Measurements from ENCODE around the gene MTMR10. TPM values are rescaled to one million over a fixed set of nuclear protein-coding genes. Genes with fewer than 3 reads are reported as not detected.
A peak's percentile ranks its signal among the peaks of the same experiment; 100 is the strongest.

The MTMR10 gene
- total RNA-seq, 1 donor from 2014 or later = 37.6 TPM

DNA sequence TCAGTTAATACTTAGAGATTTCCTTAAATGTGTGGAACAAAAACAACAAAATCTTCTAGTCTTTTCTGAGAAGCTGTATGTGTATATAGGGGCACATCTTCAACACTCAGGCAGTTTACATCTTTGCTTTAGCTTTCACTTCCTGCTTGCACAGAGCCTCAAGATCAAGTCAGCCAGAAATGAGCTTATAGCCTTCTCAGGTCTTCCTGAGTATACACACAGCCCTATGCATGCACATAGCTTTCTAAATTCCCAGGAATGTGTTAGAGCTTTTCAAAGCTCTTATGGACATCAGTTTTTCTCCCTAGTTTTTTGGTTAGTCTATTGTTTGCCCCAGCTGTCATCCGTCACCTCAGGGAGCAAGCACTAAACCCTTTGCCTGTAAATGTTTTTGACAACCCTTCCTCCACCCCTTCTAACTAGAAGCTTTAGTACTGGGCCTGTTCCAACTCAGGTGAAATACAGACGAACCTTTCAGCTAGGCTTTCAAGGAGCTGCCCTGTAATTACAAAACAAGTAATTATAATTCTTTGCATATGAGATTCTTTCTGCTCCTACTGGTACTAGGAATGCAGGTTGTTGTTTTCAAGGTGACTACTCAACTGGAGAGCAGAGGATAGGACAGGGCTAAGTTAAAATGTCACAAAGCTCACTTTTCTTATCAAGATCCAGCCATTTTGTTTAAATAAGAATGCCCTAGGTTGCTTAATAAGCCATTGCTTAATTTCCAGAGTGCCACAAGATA, 22.6 kb upstream of the MTMR10 start:
- no peak for DNase-seq (ENCODE audit: extremely low read depth, low read depth, low spot score)

DNA sequence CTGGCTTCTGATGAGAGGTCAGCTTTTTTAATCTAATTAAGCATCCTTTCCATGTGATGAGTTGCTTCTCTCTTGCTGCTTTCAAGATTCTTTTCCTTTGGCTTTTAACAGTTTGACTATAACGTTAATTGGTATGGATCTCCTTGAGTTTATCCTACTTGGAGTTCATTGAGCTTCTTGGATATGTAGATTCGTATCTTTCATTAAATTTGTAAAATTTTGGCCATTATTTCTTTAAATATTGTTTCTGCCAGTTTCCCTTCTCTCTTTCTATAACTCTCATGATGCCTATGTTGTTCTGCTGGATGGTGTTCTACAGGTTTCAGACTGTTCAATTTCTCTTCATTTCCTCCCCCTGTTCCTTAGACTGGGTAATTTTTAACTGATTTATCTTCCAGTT, 21.0 kb upstream of the MTMR10 start:
- DNase-seq (ENCODE audit: extremely low read depth, low read depth, low spot score) = no peak

DNA sequence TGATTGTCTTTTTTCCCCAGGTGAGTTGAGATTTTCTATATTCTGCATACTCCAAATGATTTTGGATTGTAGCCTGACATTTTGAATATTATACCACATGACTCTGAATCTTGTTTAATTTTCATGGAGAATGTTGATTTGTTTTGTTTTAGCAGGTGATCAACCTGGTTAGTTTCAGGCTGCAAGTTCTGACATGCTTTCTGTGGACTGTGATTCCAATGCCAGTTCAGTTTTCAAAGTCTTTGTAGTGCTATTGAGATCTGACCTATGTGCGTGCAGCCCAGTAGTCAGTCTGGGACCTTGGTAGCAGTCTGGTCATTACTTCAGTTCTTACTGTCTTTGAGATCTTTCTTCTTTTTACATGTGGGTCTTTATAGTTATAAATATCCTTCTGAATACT, 18.6 kb upstream of the MTMR10 start:
- no peak for DNase-seq (ENCODE audit: extremely low read depth, low read depth, low spot score)

DNA sequence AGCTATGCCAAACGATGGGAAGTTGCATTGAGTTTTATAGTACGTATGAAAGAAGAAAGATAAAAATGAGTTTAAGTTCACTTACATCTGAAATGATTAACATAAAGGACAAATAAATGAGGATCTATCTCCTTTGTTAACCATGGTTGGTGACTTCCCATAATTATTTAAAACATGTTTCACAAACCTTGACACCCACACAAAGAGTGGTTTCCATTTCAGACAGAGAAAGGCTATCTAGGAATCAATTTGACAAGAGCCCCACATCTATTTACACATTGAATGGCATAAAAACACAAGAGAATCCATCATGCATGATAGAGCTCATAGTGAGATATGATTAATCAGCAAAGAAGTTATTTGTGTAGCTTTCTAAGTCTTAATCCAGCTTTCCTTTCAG, 14.2 kb upstream of the MTMR10 start:
- DNase-seq (ENCODE audit: extremely low read depth, low read depth, low spot score) = no peak

DNA sequence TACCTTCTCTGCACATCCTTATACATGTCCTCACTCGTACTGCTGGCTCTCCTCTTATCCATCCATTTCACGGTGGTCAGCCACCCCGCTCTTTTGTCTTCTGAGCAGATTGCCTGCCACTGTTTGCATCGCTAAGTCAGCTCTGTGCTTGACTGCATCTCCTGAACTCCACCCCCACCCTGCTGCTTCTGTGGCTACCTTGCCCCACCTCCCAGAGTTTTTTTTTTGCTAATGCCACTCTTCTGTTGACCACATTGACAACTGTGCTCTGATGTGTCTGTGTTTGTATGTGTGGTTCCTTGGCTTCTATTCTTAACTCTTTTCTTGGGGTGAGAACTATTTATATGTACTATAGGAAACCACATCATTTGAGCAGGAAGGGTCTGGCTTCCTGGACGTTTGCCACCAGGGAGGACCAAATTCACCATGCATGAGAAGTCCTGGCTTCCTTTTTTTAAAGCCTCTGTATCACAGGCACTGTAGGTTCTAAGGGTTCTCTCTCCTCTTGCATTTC, 12.8 kb upstream of the MTMR10 start:
- DNase-seq (ENCODE audit: extremely low read depth, low read depth, low spot score) = peak; percentile 62

DNA sequence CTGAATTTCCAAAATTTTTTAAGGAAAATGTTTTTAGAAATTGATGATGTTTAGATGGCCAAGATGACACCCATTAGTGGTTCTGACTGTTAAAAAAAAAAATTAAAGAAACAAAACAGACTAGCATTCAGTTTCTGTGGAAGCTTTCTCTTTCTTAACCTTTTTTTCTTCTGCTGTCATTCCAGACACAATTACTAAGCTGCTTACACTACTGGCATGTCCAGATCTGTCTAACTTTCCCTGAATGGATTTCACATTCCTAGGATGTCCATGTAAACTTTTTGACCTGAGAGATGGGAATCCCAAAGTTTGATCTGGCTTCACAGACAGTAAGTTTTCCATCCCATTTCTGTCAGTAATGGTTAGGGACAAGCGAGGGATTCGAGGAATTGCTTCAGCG, 10.3 kb upstream of the MTMR10 start:
- DNase-seq (ENCODE audit: extremely low read depth, low read depth, low spot score) = no peak

DNA sequence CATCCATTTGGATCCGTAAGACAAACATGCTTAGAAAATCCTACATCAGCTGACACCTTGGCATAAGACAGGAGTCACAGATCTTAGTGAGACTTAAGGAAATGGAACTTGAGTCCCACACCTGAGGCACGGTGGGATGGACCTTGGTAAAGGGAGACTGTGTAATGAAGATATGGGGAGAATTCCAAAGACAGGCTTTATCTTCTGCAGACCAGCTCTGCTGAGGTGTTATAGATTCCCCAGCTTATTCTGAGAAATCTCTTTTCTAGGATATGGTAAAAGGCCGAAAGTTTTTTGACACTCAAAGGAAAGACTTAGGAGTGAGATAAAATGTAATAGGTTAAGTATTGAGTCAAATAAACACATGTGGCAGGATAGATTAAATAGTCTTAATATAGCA, 8.3 kb upstream of the MTMR10 start:
- no peak for DNase-seq (ENCODE audit: extremely low read depth, low read depth, low spot score)

DNA sequence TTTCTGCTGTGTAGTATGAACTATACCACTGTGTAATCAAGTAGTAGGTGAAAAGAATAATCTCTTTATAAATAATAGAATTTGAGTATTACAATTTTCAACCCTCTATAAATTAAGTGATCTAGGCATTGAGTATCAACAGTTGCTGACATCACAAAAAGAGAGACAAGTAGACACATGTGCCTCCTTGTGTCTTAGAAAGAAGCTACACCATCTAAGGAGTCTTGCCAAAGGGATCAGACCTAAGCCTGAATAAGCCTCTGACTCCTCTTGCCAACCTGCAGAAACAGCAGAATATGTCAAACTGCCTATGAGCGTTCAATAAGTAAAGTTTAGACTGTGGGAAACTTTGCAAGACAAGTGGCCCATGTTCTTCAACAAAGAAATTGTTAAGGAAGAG, 5.8 kb upstream of the MTMR10 start:
- DNase-seq (ENCODE audit: extremely low read depth, low read depth, low spot score) = no peak

DNA sequence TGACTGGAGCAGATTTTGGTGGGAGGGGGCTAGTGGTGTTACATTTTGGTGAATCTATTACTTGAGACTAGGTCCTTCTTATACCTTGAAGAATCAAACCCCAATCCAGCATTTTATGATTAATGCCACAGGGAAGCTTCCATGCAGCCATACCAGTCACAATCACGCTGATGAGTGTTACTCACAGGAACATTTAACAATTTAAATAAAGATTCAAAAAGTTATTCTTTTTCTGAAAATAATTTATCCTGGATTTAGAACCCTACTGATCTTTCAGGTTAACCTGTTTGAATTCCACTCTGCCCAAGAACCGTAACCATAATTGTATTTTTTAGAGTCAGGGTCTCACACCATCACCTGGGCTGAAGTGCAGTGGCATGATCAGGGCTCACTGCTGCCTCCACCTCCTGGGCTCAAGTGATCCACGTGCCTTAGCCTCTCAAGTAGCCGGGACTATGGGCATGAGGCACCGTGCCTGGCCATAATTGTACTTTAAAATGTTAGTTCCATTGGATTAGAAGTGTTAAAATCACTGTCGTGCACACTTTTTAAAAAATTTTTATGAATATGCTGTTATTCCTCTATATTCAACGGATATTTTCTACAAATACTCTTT, 929 bp upstream of the MTMR10 start:
- no peak for DNase-seq (ENCODE audit: extremely low read depth, low read depth, low spot score)

DNA sequence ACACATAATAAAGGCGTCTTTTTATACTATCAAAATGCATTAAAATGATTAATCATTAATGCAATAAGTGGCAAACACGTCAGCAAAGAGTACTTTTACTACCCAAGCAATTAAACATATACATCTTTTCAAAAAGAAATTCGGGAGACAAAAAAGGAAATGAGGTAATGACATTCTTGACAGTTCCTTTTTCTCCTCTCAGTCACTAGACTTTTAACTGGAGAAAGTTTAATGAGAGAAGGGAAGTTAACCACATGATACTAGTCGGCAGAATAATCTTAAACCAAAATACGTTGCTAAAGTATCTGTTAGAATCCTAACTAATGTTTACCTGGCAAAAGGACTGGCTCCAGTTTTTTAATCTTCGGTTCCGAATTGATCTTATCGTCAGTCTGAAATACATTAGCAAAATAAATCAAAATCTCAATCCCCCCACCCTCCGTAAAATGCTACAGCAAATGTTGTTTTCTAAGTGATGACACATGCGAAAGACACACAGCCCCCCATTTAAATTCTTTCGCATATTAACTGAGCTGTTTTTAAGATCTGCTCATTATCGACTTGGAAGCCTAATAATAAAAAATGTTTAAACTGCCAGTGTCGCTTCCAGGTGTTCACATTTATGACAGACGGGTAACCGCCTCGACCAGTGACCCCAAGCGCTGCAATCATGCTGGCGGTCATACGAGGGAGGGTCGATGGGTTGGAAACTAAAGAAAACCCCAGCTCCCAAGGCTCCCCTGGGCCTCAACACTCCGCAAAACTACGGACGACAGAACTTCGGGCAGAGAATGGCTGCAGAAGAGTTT, 778 bp downstream of the MTMR10 start:
- no peak for DNase-seq (ENCODE audit: extremely low read depth, low read depth, low spot score)

DNA sequence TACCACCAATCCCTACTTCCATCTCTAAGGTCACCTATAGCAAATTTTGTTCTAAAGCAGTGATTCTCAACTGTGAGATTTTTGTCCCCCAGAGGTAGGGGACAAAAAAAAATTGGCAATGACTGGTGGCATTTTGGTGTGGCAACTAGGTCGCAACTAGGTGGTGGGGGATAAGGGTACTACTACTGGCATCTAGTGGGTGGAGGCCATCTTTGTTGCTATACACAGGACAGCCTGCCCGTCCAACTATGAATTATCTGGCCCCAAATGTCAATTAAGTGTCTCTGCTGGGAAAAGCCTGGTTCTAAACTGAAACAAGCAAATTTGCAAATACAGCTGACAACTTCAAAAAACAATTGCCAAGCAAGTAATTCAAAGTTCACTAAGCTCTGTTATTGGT, 1.4 kb downstream of the MTMR10 start:
- DNase-seq (ENCODE audit: extremely low read depth, low read depth, low spot score) = no peak

DNA sequence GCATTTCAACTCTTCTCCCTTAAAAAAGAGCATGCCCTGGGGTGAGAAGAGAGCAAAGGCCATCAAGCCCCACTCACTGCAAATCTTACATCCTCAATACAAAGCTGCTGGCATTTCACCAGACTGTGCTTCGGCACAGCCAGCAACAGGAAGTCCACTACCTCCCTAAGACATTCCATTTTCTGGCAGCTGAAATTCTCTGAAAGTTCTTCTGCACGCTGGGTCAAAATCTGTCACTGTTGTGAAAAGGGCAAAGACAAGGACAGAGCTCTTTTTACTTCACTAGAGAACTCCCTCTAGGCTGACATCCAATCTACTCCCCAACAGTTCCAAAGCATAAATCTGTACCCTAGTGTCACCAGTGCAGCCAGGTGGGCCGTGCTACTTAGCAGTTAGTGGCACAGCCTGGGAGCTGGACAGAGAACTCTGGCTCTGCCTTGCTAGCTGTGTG, 6.3 kb downstream of the MTMR10 start:
- DNase-seq (ENCODE audit: extremely low read depth, low read depth, low spot score) = no peak

DNA sequence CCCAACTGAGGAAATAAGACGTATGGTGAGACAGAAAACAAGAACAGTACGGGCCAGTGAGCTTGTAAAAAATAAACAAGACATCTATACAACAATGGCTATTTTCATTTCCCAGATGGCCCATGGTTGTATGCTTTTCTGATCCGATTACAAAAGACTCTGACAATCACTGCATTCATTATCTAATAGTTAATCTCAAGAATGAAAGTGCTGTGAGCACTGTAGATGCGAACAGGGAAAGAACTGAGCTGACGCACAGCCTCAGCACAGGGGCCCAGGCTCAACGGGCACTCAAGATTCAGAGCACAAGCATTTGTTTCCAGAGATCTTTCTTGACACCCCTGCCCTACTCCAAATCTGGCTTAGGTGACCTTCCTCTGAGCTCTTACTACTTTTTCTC, 6.9 kb downstream of the MTMR10 start:
- DNase-seq (ENCODE audit: extremely low read depth, low read depth, low spot score) = no peak

DNA sequence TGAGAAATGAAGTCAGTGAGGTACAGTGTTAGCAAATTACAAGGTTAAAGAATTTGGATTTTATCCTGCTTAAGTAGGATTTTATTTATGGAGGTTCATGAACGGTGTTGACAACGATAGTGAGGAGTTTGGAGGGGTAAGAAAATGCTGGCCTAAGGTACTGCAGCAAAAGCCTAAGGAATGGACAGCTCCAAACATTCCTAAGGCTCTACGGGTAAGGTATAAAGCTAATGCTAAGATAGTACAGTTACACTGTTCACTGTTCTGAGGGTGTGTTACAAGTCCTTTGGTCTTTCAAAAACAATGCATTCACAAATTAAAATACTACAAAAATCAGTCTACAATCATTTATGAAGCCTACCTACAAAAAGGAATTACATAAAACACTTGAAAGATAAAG, 7.3 kb downstream of the MTMR10 start:
- DNase-seq (ENCODE audit: extremely low read depth, low read depth, low spot score) = no peak

DNA sequence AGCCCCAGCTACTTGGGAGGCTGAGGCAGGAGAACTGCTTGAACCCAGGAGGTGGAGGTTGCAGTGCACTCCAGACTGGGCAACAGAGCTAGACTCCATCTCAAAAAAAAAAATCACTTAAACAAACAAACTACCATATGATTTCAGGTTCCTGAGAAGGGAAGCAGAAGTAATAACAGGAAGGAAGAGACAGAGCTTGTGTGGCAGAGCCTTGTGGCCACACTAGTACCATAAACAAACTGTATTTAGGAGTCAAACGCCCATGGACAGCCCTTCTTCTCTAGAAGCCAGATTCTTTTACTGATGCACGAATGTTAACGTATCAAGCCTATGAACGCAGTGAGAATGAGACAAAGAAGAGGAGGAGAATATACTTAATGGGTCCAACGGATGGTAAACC, 12.0 kb downstream of the MTMR10 start:
- DNase-seq (ENCODE audit: extremely low read depth, low read depth, low spot score) = no peak

DNA sequence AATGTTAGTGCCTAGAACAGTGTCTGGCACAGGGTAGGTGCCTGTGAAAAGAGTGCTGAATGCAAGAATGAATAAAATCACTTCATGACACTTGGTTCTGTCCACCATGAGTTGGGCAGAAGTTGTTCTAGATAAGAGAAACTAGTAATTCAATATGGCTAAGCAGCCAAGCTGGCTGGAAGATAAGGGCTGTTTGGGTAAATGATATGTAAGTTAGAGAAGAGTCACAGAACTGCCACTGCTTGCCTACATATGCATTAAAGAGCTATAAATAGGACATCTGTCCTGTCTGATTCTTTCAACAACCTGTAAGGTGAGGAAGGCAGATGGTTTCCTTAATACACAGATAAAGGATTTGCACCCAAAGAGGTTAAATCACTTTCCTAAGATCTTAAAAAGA, 13.1 kb downstream of the MTMR10 start:
- DNase-seq (ENCODE audit: extremely low read depth, low read depth, low spot score) = no peak

DNA sequence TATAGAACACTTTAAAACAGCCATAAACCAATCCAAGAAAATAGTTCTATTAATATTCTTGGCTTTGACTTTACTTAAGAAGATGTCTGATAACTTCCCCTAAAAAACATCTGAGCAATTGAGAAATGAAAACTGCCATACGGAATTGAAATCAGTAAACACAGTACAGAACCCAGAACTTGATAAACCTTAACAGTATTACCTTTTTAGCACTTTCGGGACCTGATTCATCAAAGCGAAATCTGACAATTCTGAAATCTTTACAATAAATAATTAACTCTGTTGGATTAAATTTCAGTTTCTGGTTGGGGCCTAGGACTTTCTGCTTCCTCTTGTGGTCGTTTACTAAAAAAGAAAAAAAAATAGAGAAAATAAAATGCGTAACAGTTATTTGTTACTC, 17.3 kb downstream of the MTMR10 start:
- no peak for DNase-seq (ENCODE audit: extremely low read depth, low read depth, low spot score)

DNA sequence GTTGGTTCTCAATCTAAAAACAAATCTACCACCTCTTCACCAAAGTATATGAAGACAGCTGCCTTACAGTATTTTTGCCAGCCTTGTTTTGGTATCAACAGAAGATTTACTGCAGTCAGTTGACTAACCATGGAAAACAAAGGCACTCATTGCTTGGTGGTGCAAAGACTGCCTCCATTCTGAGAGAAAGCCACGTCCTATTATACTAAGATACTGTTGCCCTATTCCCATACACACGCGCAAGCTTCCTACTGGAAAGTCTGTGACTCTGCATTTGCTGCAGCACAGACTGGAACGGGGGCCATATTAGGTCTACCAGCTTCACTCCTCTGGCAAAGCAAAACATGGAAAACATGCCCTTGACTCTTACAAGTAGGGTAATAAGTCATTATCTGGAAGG, 18.0 kb downstream of the MTMR10 start:
- DNase-seq (ENCODE audit: extremely low read depth, low read depth, low spot score) = no peak

DNA sequence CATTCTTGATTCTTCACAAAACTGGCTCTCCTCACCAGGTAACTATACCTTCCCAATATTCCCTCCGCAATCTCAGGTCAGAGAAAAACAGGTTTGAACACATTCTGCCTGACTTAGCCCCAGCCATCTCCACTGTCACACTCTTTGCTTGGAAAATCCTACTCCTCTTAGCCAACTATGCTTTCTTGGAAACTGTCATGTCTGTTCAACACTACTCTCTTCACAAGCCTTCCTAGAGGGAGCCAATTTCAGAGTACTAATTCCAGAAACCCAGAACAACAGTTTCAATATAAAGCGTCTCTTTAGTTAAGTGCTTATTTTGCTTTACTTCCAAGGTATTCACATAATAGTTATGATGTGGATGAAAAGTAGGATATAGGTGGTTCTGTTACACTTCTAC, 21.7 kb downstream of the MTMR10 start:
- no peak for DNase-seq (ENCODE audit: extremely low read depth, low read depth, low spot score)

DNA sequence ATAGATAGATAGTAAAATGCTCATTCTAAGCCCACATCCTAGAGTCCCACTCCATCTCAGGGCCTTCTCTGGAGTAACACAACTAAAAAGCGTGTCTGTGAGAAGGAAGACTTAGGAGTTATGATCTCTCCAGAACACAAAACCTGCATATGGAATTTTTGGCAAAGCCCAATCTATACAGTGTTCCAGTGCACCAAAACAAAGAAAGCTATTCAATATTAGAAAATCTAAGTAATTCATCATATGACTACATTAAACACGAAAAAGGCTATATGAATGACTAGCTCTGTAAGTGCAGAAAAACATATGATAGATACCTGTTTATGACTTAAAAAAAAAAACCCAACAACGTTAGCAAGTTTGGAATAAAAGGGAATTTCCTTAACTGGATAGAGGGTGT, 27.7 kb downstream of the MTMR10 start:
- no peak for DNase-seq (ENCODE audit: extremely low read depth, low read depth, low spot score)

DNA sequence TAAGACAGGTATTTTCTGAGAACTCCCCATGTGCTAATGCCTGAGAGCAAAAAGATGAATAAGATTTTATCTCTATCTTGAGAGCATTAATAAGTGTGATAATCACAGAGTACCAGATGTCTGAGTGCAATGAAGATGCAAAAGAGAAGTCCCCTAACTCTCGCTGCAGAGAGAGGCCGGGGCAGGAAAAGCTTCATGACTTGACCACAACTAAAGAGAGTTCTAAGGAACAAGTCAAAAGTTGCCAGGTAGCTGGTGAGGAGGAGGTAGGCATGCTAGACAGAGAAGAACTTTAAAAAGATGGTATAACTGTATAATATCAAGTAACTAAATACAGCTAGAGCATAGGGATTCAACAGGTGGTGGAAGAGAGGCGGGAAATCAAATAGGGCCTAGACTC, 28.8 kb downstream of the MTMR10 start:
- DNase-seq (ENCODE audit: extremely low read depth, low read depth, low spot score) = no peak

DNA sequence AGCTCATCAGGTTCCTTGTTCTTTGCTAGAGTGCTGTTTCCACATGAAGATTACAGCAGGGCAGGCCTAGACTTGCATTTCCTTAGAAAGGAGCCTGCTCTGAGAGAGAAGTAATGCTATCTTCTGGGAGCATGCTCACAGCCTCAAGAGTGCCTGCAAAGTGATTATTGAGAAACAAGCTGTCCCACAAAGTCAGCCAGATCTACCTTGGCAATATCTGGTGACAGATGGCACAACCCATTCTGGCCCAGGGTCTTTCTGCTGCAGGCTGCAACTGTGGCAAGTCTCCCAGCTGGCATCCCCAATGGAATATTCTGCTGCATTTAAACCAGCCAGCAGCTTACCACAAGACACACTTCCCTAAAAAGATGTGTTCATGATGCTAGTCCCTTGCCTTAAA, 29.3 kb downstream of the MTMR10 start:
- DNase-seq (ENCODE audit: extremely low read depth, low read depth, low spot score) = no peak
